H1 (cell line): ENCODE data around the gene MTPN. TPM values are rescaled to one million over a fixed set of nuclear protein-coding genes. Genes with fewer than 3 reads are reported as not detected.

ENCODE experiments used
- CTCF ChIA-PET: fragments of 300-600 bp; sonication (Branson Sonifier 250); formaldehyde crosslinking; loops from one replicate; lab custom pipeline; 2021; ENCODE audit not compliant: partially characterized antibody; lab: Charles Lee
- POLR2A ChIA-PET: fragments of 300-600 bp; sonication (Branson Sonifier 250); formaldehyde crosslinking; loops from one replicate; lab custom pipeline; 2021; ENCODE audit warnings: inconsistent platforms; ENCODE audit not compliant: partially characterized antibody; lab: Charles Lee
- DNase-seq, 2 experiments: peaks; one replicate each; pipeline versions ENCODE4 v3.0.0 to v3.0.0-alpha.2; 2010 to 2022; ENCODE audit warnings: low spot score in 2 of 2, low read depth in 1 of 2, mixed read lengths in 1 of 2
- FAIRE-seq: peaks from 2 replicates; lab custom pipeline; 2011; peaks lifted over from hg19 to GRCh38; lab: Jason Lieb, UNC
- H2AFZ ChIP-seq: 2 replicates; pipeline ENCODE4 v1.8.1; 2012; ENCODE audit warnings: low read length, inconsistent platforms
- H2AK5ac ChIP-seq: 2 replicates; pipeline ENCODE4 v1.6.1; 2013; ENCODE audit warnings: low read depth, low read length
- H2BK120ac ChIP-seq: replicated peaks from 2 replicates; pipeline ENCODE3; 2013; ENCODE audit warnings: low read depth, low read length, inconsistent platforms
- H2BK12ac ChIP-seq: 2 replicates; pipeline ENCODE4 v1.6.1; 2013; ENCODE audit warnings: low read depth, low read length
- H2BK15ac ChIP-seq: 2 replicates; pipeline ENCODE4 v1.6.1; 2013; ENCODE audit warnings: low read length
- H2BK20ac ChIP-seq: 2 replicates; pipeline ENCODE4 v1.6.1; 2013; ENCODE audit warnings: low read length
- H2BK5ac ChIP-seq: 2 replicates; pipeline ENCODE4 v1.6.1; 2013; ENCODE audit warnings: low read depth, low read length
- H3K14ac ChIP-seq: 2 replicates; pipeline ENCODE4 v1.6.1; 2013; ENCODE audit warnings: inconsistent platforms; ENCODE audit not compliant: insufficient read length
- H3K18ac ChIP-seq: 2 replicates; pipeline ENCODE4 v1.6.1; 2013; ENCODE audit warnings: low read length; ENCODE audit errors: extremely low read depth
- H3K23ac ChIP-seq: 2 replicates; pipeline ENCODE4 v1.6.1; 2013; ENCODE audit warnings: inconsistent platforms; ENCODE audit not compliant: insufficient read length
- H3K23me2 ChIP-seq: 2 replicates; pipeline ENCODE4 v1.6.1; 2013; ENCODE audit warnings: low read depth, low read length
- H3K27ac ChIP-seq: 2 replicates; pipeline ENCODE4 v1.6.1; 2011; ENCODE audit warnings: low read depth, low read length, inconsistent platforms
- H3K27me3 ChIP-seq, 4 experiments: replicated peaks in 1 of 4; 1 replicate in 1 of 4; 2 replicates in 3 of 4; pipeline versions ENCODE4 v1.6.1 to v1.8.1; 2011 to 2013; ENCODE audit warnings: low read length in 3 of 4, mild to moderate bottlenecking in 3 of 4, inconsistent platforms in 2 of 4, mixed read lengths in 2 of 4, moderate library complexity in 1 of 4; ENCODE audit not compliant: control insufficient read depth in 3 of 4, insufficient read depth in 3 of 4; ENCODE audit errors: extremely low read depth in 1 of 4
- H3K36me3 ChIP-seq, 4 experiments: 2 replicates each; pipeline versions ENCODE4 v1.6.1 to v1.8.1; 2011 to 2013; ENCODE audit warnings: mild to moderate bottlenecking in 4 of 4, low read length in 3 of 4, moderate library complexity in 2 of 4, control low read depth in 1 of 4, inconsistent platforms in 1 of 4; ENCODE audit not compliant: insufficient read depth in 4 of 4, control insufficient read depth in 2 of 4
- H3K4ac ChIP-seq: replicated peaks from 2 replicates; pipeline ENCODE3; 2013; ENCODE audit warnings: low read length, low read depth, mixed read lengths, inconsistent platforms; ENCODE audit not compliant: insufficient read length
- H3K4me1 ChIP-seq, 4 experiments: replicated peaks in 1 of 4; 1 replicate in 1 of 4; 2 replicates in 3 of 4; pipeline versions ENCODE4 v1.6.1 to v1.8.1; 2011 to 2013; ENCODE audit warnings: low read length in 3 of 4, inconsistent platforms in 2 of 4, mixed read lengths in 1 of 4; ENCODE audit not compliant: insufficient read depth in 4 of 4, control insufficient read depth in 3 of 4
- H3K4me2 ChIP-seq, 2 experiments: 2 replicates each; pipeline versions ENCODE4 v1.6.1 to v1.8.1; 2011 to 2013; ENCODE audit warnings: low read depth in 2 of 2, low read length in 2 of 2, control low read depth in 1 of 2, inconsistent platforms in 1 of 2, mild to moderate bottlenecking in 1 of 2; ENCODE audit not compliant: insufficient read depth in 1 of 2
- H3K4me3 ChIP-seq, 4 experiments: fragments of 200-600, 300-600 bp in 1 of 4; sonication (generic), shearing (Covaris generic), sonication (Bioruptor Twin) in 1 of 4; 2 replicates each; pipeline versions ENCODE4 v1.5.1 to v1.8.1; 2011 to 2016; ENCODE audit warnings: low read length in 4 of 4, low read depth in 3 of 4, control low read depth in 2 of 4, inconsistent platforms in 2 of 4, mild to moderate bottlenecking in 2 of 4, mixed read lengths in 1 of 4, moderate library complexity in 1 of 4; ENCODE audit not compliant: insufficient read depth in 2 of 4; ENCODE audit errors: extremely low read depth in 1 of 4
- H3K56ac ChIP-seq: replicated peaks from 2 replicates; pipeline ENCODE3; 2013; ENCODE audit warnings: low read depth, mild to moderate bottlenecking, mixed read lengths, low read length, inconsistent platforms; ENCODE audit not compliant: insufficient read length
- H3K79me1 ChIP-seq: 2 replicates; pipeline ENCODE4 v1.6.1; 2013; ENCODE audit warnings: low read depth, low read length, control low read depth
- H3K79me2 ChIP-seq, 2 experiments: 2 replicates each; pipeline versions ENCODE4 v1.6.1 to v1.8.1; 2012 to 2013; ENCODE audit warnings: low read length in 2 of 2, mild to moderate bottlenecking in 2 of 2, inconsistent platforms in 1 of 2; ENCODE audit not compliant: insufficient read depth in 2 of 2, control insufficient read depth in 1 of 2
- H3K9ac ChIP-seq, 4 experiments: replicated peaks in 1 of 4; 1 replicate in 1 of 4; 2 replicates in 3 of 4; pipeline versions ENCODE4 v1.6.1 to v1.8.1; 2011 to 2013; ENCODE audit warnings: low read depth in 3 of 4, low read length in 3 of 4, control low read depth in 2 of 4, mild to moderate bottlenecking in 2 of 4, moderate library complexity in 2 of 4, inconsistent platforms in 1 of 4; ENCODE audit errors: extremely low read depth in 1 of 4
- H3K9me3 ChIP-seq, 2 experiments: 2 replicates each; pipeline versions ENCODE4 v1.6.1 to v1.8.1; 2012 to 2013; ENCODE audit warnings: mild to moderate bottlenecking in 2 of 2, moderate library complexity in 2 of 2, control low read depth in 1 of 2, inconsistent platforms in 1 of 2, low read depth in 1 of 2, low read length in 1 of 2, mixed read lengths in 1 of 2; ENCODE audit not compliant: insufficient read depth in 2 of 2
- H4K20me1 ChIP-seq, 2 experiments: replicated peaks in 1 of 2; 2 replicates each; pipeline versions ENCODE3 to v1.8.1; 2011 to 2013; ENCODE audit warnings: inconsistent platforms in 2 of 2, low read length in 2 of 2, mild to moderate bottlenecking in 1 of 2; ENCODE audit not compliant: insufficient read depth in 2 of 2, control insufficient read depth in 1 of 2
- H4K5ac ChIP-seq: 2 replicates; pipeline ENCODE4 v1.6.1; 2013; ENCODE audit warnings: low read length, low read depth, mixed read lengths, inconsistent platforms; ENCODE audit not compliant: insufficient read length
- H4K8ac ChIP-seq: 2 replicates; pipeline ENCODE4 v1.8.0; 2013; ENCODE audit warnings: mild to moderate bottlenecking, moderate library complexity, low read length, inconsistent platforms; ENCODE audit not compliant: insufficient read depth; ENCODE audit errors: extremely low read depth
- H4K91ac ChIP-seq: replicated peaks from 2 replicates; pipeline ENCODE3; 2013; ENCODE audit warnings: low read length, mixed read lengths, inconsistent platforms; ENCODE audit not compliant: insufficient read length
- ASH2L ChIP-seq: fragments of 200-600, 300-600 bp; sonication (generic); IDR thresholded peaks from one replicate; pipeline ENCODE4 v1.7.1; 2017; ENCODE audit warnings: low read length
- CHD1 ChIP-seq: IDR thresholded peaks from 2 replicates; pipeline ENCODE4 v1.6.1; 2012; ENCODE audit warnings: low read depth, low read length, improper control_type of control experiment
- CREB1 ChIP-seq: IDR thresholded peaks from 2 replicates; pipeline ENCODE4 v1.6.1; 2012; ENCODE audit warnings: inconsistent platforms
- HDAC6 ChIP-seq: IDR thresholded peaks from one replicate; pipeline ENCODE4 v1.7.1; 2012; ENCODE audit warnings: low read depth, mild to moderate bottlenecking, inconsistent platforms, low read length, moderate library complexity
- KDM4A ChIP-seq: IDR thresholded peaks from one replicate; pipeline ENCODE4 v1.7.1; 2012; ENCODE audit warnings: low read depth, mild to moderate bottlenecking, moderate library complexity, low read length, inconsistent platforms; ENCODE audit not compliant: severe bottlenecking
- SIRT6 ChIP-seq: IDR thresholded peaks from one replicate; pipeline ENCODE4 v1.7.1; 2012; ENCODE audit warnings: low read length, inconsistent platforms
- SIX5 ChIP-seq: IDR thresholded peaks from 2 replicates; pipeline ENCODE4 v1.6.1; 2011; ENCODE audit warnings: mild to moderate bottlenecking, low read depth, low read length
- SRF ChIP-seq: IDR thresholded peaks from 2 replicates; pipeline ENCODE4 v1.6.1; 2011; ENCODE audit warnings: mild to moderate bottlenecking, low read depth, low read length, moderate library complexity
- SUZ12 ChIP-seq: fragments of 200-600 bp; sonication (generic); IDR thresholded peaks from 2 replicates; pipeline ENCODE4 v1.6.1; 2012; ENCODE audit warnings: mild to moderate bottlenecking, inconsistent platforms, low read length, moderate library complexity, mixed read lengths
- TCF12 ChIP-seq: IDR thresholded peaks from 2 replicates; pipeline ENCODE4 v1.6.1; 2011; ENCODE audit warnings: low read depth, mild to moderate bottlenecking, low read length
- USF2 ChIP-seq: IDR thresholded peaks from 2 replicates; pipeline ENCODE4 v1.6.1; 2011; ENCODE audit warnings: low read length, improper control_type of control experiment
- WGBS, 2 experiments: shearing (Covaris generic) in 1 of 2; methylation state at CpG; one replicate each; pipeline versions ENCODE4 v1.1.6 to v1.1.7; 2013 to 2015; ENCODE audit warnings: low lambda C conversion rate in 2 of 2, mixed read lengths in 2 of 2, inconsistent platforms in 1 of 2, low coverage in 1 of 2, missing lambda C conversion rate in 1 of 2; ENCODE audit not compliant: insufficient replicate concordance in 2 of 2, insufficient coverage in 1 of 2, insufficient read length in 1 of 2; ENCODE audit errors: extremely low coverage in 1 of 2, missing lambda C conversion rate in 1 of 2; 5-methylcytosine and 5-hydroxymethylcytosine counted together
- polyA plus RNA-seq, 7 experiments: library from polyadenylated mRNA; depleted of rRNA in 3 of 7; stranded (reverse) in 5 of 7; unstranded in 2 of 7; fragments of >200 nt in 5 of 7; fragments of 200-250 nt in 2 of 7; gene quantifications; 1 replicate in 5 of 7; 2 replicates in 1 of 7; 4 replicates in 1 of 7; pipeline versions ENCODE4 v1.2.1 to v1.2.3, GENCODE V29; 2011 to 2013; ENCODE audit warnings: missing spikeins in 2 of 7, mixed read lengths in 2 of 7
- total RNA-seq: library from RNA; stranded (reverse); fragmentation: NEBNext Ultra II Directional; extraction: Animal tissue kit (Norgen Biotek cat#: 25700); gene quantifications from 2 replicates; pipeline ENCODE4 v1.2.1, GENCODE V29; 2021

The MTPN gene
- total and polyA plus RNA-seq, 2 of the 8 experiments (the other 6 are each of a cell fraction or from before 2014, with no cell fraction given), result 33.0 to 101 TPM

DNA sequence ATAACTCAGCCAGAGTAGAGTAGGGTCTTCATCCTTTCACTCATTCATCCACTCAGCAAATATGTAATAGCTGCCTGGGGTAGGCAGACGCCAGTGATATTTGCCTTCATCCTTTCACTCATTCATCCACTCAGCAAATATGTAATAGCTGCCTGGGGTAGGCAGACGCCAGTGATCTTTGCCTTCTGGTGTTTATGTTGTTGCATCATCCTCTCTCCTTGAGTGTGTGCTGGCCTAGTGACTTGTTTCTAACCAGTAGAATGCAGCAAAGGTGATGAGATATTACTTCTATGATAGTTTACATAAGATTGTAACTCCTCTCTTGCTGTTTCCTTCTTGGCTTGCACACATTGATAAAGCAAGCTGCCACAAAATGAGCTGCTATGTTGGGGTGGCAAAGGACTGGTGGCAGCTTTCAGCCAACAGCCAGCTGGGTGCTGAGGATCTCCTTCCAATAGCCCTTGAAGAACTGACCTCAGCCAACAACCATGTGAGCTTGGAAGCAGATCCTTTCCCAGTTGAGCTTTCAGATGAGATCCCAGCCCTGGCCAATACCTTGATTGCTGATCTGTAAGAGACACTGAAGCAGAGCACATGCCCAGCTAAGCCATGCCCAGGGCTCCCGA is 23.2 kb upstream of the MTPN start:
- ChIA-PET POLR2A (no interaction called here), CTCF (interaction anchor here (0.7 to 1.8 kb wide), 3 partner anchors 10 to 204 kb away, joined by 3 to 15 read pairs (median 3); no protein-coding TSS in a partner anchor)
- Histone ChIP-seq H2BK20ac (0 out of 2 replicates have a peak overlapping the region, but pooled peaks have one; percentile 43), H2AFZ (0 out of 2 replicates have a peak overlapping the region, but pooled peaks have one; percentile 21), H2AK5ac (no peak overlapping the region), H3K56ac (no peak overlapping the region), H3K14ac (no peak overlapping the region), H3K4me1 (no peaks in the 10 kb centered on the region), H3K4me3 (no peak overlapping the region), H3K79me2 (no peaks in the 10 kb centered on the region), H4K20me1 (no peaks in the 10 kb centered on the region), H3K23ac (no peak overlapping the region), H4K5ac (no peak overlapping the region), H3K36me3 (no peaks in the 10 kb centered on the region; a peak in 1 of 8 replicates), H2BK5ac (no peak overlapping the region), H3K23me2 (0 out of 2 replicates have a peak, but pooled peaks cover 3% of the 10 kb centered on the region), H3K79me1 (no peaks in the 10 kb centered on the region), H3K4ac (no peak overlapping the region), H3K18ac (no peak overlapping the region), H4K8ac (no peak overlapping the region), H2BK12ac (no peak overlapping the region), H2BK120ac (no peak overlapping the region), H3K27me3 (no peaks in the 10 kb centered on the region), H2BK15ac (no peak overlapping the region), H4K91ac (no peak overlapping the region), H3K9ac (no peak overlapping the region), H3K4me2 (no peak overlapping the region), H3K27ac (no peak overlapping the region), H3K9me3 (no peaks in the 10 kb centered on the region)
- DNase-seq, result no peak
- no peak for TF ChIP-seq HDAC6
- no peak for TF ChIP-seq TCF12
- no peak for TF ChIP-seq KDM4A
- no peak for TF ChIP-seq CHD1
- no peak for TF ChIP-seq ASH2L
- TF ChIP-seq SUZ12, result no peak
- no peak for TF ChIP-seq CREB1
- TF ChIP-seq USF2, result no peak
- no peak for TF ChIP-seq SIX5
- no peak for TF ChIP-seq SIRT6
- TF ChIP-seq SRF, result no peak
- FAIRE-seq, result no peak
- WGBS, 2 experiments, result 93% methylated on average over 3 of the region's 3 CpGs; no CpG with 5 or more reads in 1 of the 2 experiments
